GM21515 (cell line): ENCODE measurements around the gene GLIPR2.
"Not testable (repeated sequence)": the region's sequence is repeated elsewhere in the genome, so short reads cannot be mapped to it uniquely, and the experiment has no call there.

Source experiments
- ATAC-seq: cut with Tn5 transposase; IDR thresholded peaks from one replicate; pipeline ENCODE4 v1.9.1; 2021; ENCODE audit not compliant: unreplicated experiment

GLIPR2 gene

GRCh38 chr9:36142510-36143244, 6.1 kb downstream of the GLIPR2 start:
- ATAC-seq: no peak

- no peak for ATAC-seq
Observed at GRCh38 chr9:36143245-36143641, 6.7 kb downstream of the GLIPR2 start.

GRCh38 chr9:36144309-36145232, 8.0 kb downstream of the GLIPR2 start:
- no peak for ATAC-seq

GRCh38 chr9:36145970-36146369, 9.4 kb downstream of the GLIPR2 start:
- no peak for ATAC-seq

GRCh38 chr9:36146651-36147050, 10.1 kb downstream of the GLIPR2 start:
- no peak for ATAC-seq

GRCh38 chr9:36147441-36148175, 11.1 kb downstream of the GLIPR2 start:
- ATAC-seq: no peak

- ATAC-seq: no peak
Observed at GRCh38 chr9:36148311-36149051, 11.9 kb downstream of the GLIPR2 start.

- ATAC-seq: no peak
Observed at GRCh38 chr9:36149197-36149596, 12.7 kb downstream of the GLIPR2 start.

- no peak for ATAC-seq
Observed at GRCh38 chr9:36150574-36151315, 14.2 kb downstream of the GLIPR2 start.

GRCh38 chr9:36151316-36152210, 15.0 kb downstream of the GLIPR2 start:
- ATAC-seq: peak; percentile 80

- no peak for ATAC-seq
Observed at GRCh38 chr9:36152741-36153438, 16.4 kb downstream of the GLIPR2 start.

- ATAC-seq: no peak
Observed at GRCh38 chr9:36153746-36154145, 17.2 kb downstream of the GLIPR2 start.

GRCh38 chr9:36154331-36154952, 17.9 kb downstream of the GLIPR2 start:
- ATAC-seq: no peak

GRCh38 chr9:36156116-36156515, 19.6 kb downstream of the GLIPR2 start:
- ATAC-seq: no peak

- ATAC-seq: no peak
Observed at GRCh38 chr9:36158122-36158521, 21.6 kb downstream of the GLIPR2 start.

GRCh38 chr9:36158917-36159316, 22.4 kb downstream of the GLIPR2 start:
- ATAC-seq: no peak

GRCh38 chr9:36159509-36159908, 23.0 kb downstream of the GLIPR2 start:
- not testable (repeated sequence) for ATAC-seq

- not testable (repeated sequence) for ATAC-seq
Observed at GRCh38 chr9:36160126-36160525, 23.6 kb downstream of the GLIPR2 start.
